HCT116 (cell line): ENCODE results near the gene WWOX. TPM values are rescaled to one million over a fixed set of nuclear protein-coding genes. Genes with fewer than 3 reads are reported as not detected.

Experiments used
- ATAC-seq: fragments of 200-7000 bp; cut with Tn5 transposase; 2 replicates; pipeline ENCODE4 v1.9.1; 2020; ENCODE audit warnings: mild to moderate bottlenecking, moderate library complexity
- BruUV-seq: library from RNA; stranded (reverse); fragments of 400-500 nt; replicated peaks from 2 replicates; lab custom pipeline; 2021; lab: Mats Ljungman, UMichigan
- CTCF ChIA-PET: fragments of 300-600 bp; sonication (Branson Sonifier 250); formaldehyde crosslinking; loops from one replicate; lab custom pipeline; 2021; ENCODE audit warnings: antibody characterized with exemption; lab: Charles Lee
- POLR2A ChIA-PET: fragments of 300-600, 350-600 bp; sonication (Branson Sonifier 250); formaldehyde crosslinking; loops from one replicate; lab custom pipeline; 2021; ENCODE audit warnings: antibody characterized with exemption; lab: Charles Lee
- RAD21 ChIA-PET, 2 experiments: fragments of 300-600 bp; sonication (Branson Sonifier 250); formaldehyde crosslinking; loops; one replicate each; lab custom pipeline; 2023; ENCODE audit warnings: low total read pairs in 2 of 2; ENCODE audit not compliant: uncharacterized antibody in 2 of 2, unreplicated experiment in 2 of 2, low non-redundant PET in 1 of 2; lab: Charles Lee
- DNase-seq: peaks from one replicate; pipeline ENCODE4 v3.0.0-alpha.2; 2010; ENCODE audit warnings: low read depth, low spot score
- H2AFZ ChIP-seq: fragments of 200-600 bp; shearing (Covaris generic), sonication (generic); 2 replicates; pipeline ENCODE4 v1.6.1; 2017; ENCODE audit warnings: low read depth, mixed run types, mixed read lengths, antibody characterized with exemption, low read length; ENCODE audit not compliant: poor library complexity, severe bottlenecking
- H3K27ac ChIP-seq: 2 replicates; pipeline ENCODE4 v1.5.1; 2012; ENCODE audit warnings: low read depth, low read length
- H3K27me3 ChIP-seq: fragments of 200-600 bp; sonication (generic); 2 replicates; pipeline ENCODE4 v1.6.1; 2016; ENCODE audit warnings: mixed run types, low read length, mixed read lengths; ENCODE audit not compliant: insufficient read depth
- H3K36me3 ChIP-seq, 2 experiments: fragments of 200-500 bp in 1 of 2; fragments of 200-600 bp in 1 of 2; sonication (Bioruptor generic) in 1 of 2; sonication (generic) in 1 of 2; 2 replicates each; pipeline versions ENCODE4 v1.5.1 to v1.6.1; 2014 to 2016; ENCODE audit warnings: low read length in 2 of 2, inconsistent platforms in 1 of 2, mixed read lengths in 1 of 2, mixed run types in 1 of 2; ENCODE audit not compliant: insufficient read depth in 2 of 2, control insufficient read depth in 1 of 2
- H3K4me1 ChIP-seq, 2 experiments: fragments of 200-600 bp in 1 of 2; sonication (generic) in 1 of 2; 2 replicates each; pipeline versions ENCODE4 v1.5.1 to v1.6.1; 2012 to 2017; ENCODE audit warnings: low read length in 2 of 2, inconsistent platforms in 1 of 2, mild to moderate bottlenecking in 1 of 2, mixed read lengths in 1 of 2, mixed run types in 1 of 2, moderate library complexity in 1 of 2; ENCODE audit not compliant: insufficient read depth in 2 of 2, control insufficient read depth in 1 of 2
- H3K4me2 ChIP-seq: fragments of 200-600 bp; sonication (generic); 2 replicates; pipeline ENCODE4 v1.6.1; 2017; ENCODE audit warnings: mixed run types, low read length, mixed read lengths
- H3K4me3 ChIP-seq, 2 experiments: fragments of 200-600 bp in 1 of 2; sonication (generic) in 1 of 2; replicated peaks in 1 of 2; 2 replicates each; pipeline ENCODE4 v1.5.1; 2011 to 2016; ENCODE audit warnings: low read length in 2 of 2, control low read depth in 1 of 2, low read depth in 1 of 2, mild to moderate bottlenecking in 1 of 2, mixed read lengths in 1 of 2, mixed run types in 1 of 2
- H3K79me2 ChIP-seq: fragments of 200-600 bp; sonication (generic); 2 replicates; pipeline ENCODE4 v1.6.1; 2017; ENCODE audit warnings: mild to moderate bottlenecking, mixed run types, low read length, moderate library complexity, mixed read lengths; ENCODE audit not compliant: insufficient read depth
- H3K9ac ChIP-seq: fragments of 200-600 bp; sonication (generic); 2 replicates; pipeline ENCODE4 v1.6.1; 2016; ENCODE audit warnings: low read length, mixed read lengths
- H3K9me2 ChIP-seq: fragments of 200-600 bp; sonication (generic), shearing (Covaris generic); 2 replicates; pipeline ENCODE4 v1.6.1; 2017; ENCODE audit warnings: mixed run types, mild to moderate bottlenecking, moderate library complexity; ENCODE audit not compliant: insufficient read depth
- H3K9me3 ChIP-seq, 2 experiments: fragments of 200-500 bp in 1 of 2; fragments of 200-600 bp in 1 of 2; sonication (Bioruptor generic) in 1 of 2; sonication (generic) in 1 of 2; 2 replicates each; pipeline ENCODE4 v1.6.1; 2014 to 2017; ENCODE audit warnings: low read length in 2 of 2, mixed read lengths in 2 of 2, inconsistent platforms in 1 of 2, low read depth in 1 of 2, mild to moderate bottlenecking in 1 of 2, mixed run types in 1 of 2, moderate library complexity in 1 of 2; ENCODE audit not compliant: control insufficient read depth in 1 of 2, insufficient read depth in 1 of 2
- H4K20me1 ChIP-seq: fragments of 200-600 bp; sonication (generic), shearing (Covaris generic); 2 replicates; pipeline ENCODE4 v1.6.1; 2017; ENCODE audit warnings: mixed run types, mild to moderate bottlenecking, moderate library complexity; ENCODE audit not compliant: insufficient read depth
- ATF3 ChIP-seq: IDR thresholded peaks from 2 replicates; pipeline ENCODE4 v1.6.1; 2012
- CBX3 ChIP-seq: IDR thresholded peaks from 2 replicates; pipeline ENCODE4 v1.6.1; 2012; ENCODE audit warnings: low read depth
- EGR1 ChIP-seq: IDR thresholded peaks from 2 replicates; pipeline ENCODE4 v1.6.1; 2012; ENCODE audit warnings: low read depth
- ELF1 ChIP-seq: IDR thresholded peaks from 2 replicates; pipeline ENCODE4 v1.6.1; 2012; ENCODE audit warnings: low read depth, borderline replicate concordance
- EZH2phosphoT487 ChIP-seq: fragments of 200-600 bp; IDR thresholded peaks from 2 replicates; pipeline ENCODE4 v1.6.1; 2018; ENCODE audit warnings: antibody characterized with exemption, borderline replicate concordance
- SRF ChIP-seq: IDR thresholded peaks from 2 replicates; pipeline ENCODE4 v1.6.1; 2012; ENCODE audit warnings: low read depth
- TCF7L2 ChIP-seq: IDR thresholded peaks from 2 replicates; pipeline ENCODE4 v1.7.0; 2011; ENCODE audit warnings: borderline replicate concordance, inconsistent platforms; ENCODE audit not compliant: insufficient read depth, insufficient read length; ENCODE audit errors: extremely low read depth
- ZFX ChIP-seq: fragments of 450-650 bp; IDR thresholded peaks from 2 replicates; pipeline ENCODE4 v1.6.1; 2017
- ZNF274 ChIP-seq: fragments of 200-500 bp; sonication (Bioruptor generic); IDR thresholded peaks from 2 replicates; pipeline ENCODE4 v1.6.1; 2014; ENCODE audit warnings: mild to moderate bottlenecking, low read depth, low read length, inconsistent platforms
- intact Hi-C: fragments of 100-400 bp; cut with micrococcal nuclease; formaldehyde crosslinking; loops from 2 replicates; pipeline ENCODE4 v1.10.0; 2022
- total RNA-seq: library from RNA; stranded (reverse); gene quantifications from one replicate; pipeline ENCODE4 v1.2.1, GENCODE V29; 2021; ENCODE audit not compliant: unreplicated experiment
- TF ChIP-seq, protein P1 (sequence below), 3 experiments: fragments of 200-600 bp in 1 of 3; sonication (generic) in 1 of 3; IDR thresholded peaks in 2 of 3; conservative IDR thresholded peaks in 1 of 3; 2 replicates each; pipeline ENCODE4 v1.5.1; 2012 to 2017; ENCODE audit warnings: low read depth in 2 of 3, low read length in 2 of 3, antibody characterized with exemption in 1 of 3, borderline replicate concordance in 1 of 3, control low read depth in 1 of 3, mild to moderate bottlenecking in 1 of 3, mixed read lengths in 1 of 3, mixed run types in 1 of 3, moderate library complexity in 1 of 3; ENCODE audit not compliant: insufficient read depth in 1 of 3
- TF ChIP-seq, protein P2 (sequence below): IDR thresholded peaks from 2 replicates; pipeline ENCODE4 v1.6.1; 2012

WWOX gene
- total RNA-seq, 1 experiment from 2014 or later, result 13.7 TPM

GRCh38 chr16:78198288-78198687 is 98.8 kb downstream of the WWOX start:
- intact Hi-C loops, result no loop called here
- POLR2A ChIA-PET, result no interaction called here
- RAD21 ChIA-PET, result no interaction called here

More at GRCh38 chr16:78198288-78198687, 98.8 kb downstream of the WWOX start:
- no TSS peak for BruUV-seq
- CTCF ChIA-PET, result no interaction called here
- Histone ChIP-seq H4K20me1 (no peaks in the 10 kb centered on the region), H2AFZ (no peak overlapping the region), H3K4me3 (no peak overlapping the region), H3K4me2 (no peak overlapping the region), H3K9me3 (no peaks in the 10 kb centered on the region), H3K9ac (no peak overlapping the region), H3K9me2 (no peaks in the 10 kb centered on the region), H3K79me2 (no peaks in the 10 kb centered on the region), H3K27ac (no peak overlapping the region), H3K27me3 (no peaks in the 10 kb centered on the region), H3K36me3 (no peaks in the 10 kb centered on the region), H3K4me1 (no peaks in the 10 kb centered on the region)
- ATAC-seq (no peak), DNase-seq (no peak)
- TF ChIP-seq EZH2phosphoT487 (no peak), EGR1 (no peak), ATF3 (no peak), ZNF274 (no peak), SRF (no peak), ZFX (no peak), CBX3 (no peak), ELF1 (no peak), TCF7L2 (no peak)
- TF ChIP-seq, protein P1, sequence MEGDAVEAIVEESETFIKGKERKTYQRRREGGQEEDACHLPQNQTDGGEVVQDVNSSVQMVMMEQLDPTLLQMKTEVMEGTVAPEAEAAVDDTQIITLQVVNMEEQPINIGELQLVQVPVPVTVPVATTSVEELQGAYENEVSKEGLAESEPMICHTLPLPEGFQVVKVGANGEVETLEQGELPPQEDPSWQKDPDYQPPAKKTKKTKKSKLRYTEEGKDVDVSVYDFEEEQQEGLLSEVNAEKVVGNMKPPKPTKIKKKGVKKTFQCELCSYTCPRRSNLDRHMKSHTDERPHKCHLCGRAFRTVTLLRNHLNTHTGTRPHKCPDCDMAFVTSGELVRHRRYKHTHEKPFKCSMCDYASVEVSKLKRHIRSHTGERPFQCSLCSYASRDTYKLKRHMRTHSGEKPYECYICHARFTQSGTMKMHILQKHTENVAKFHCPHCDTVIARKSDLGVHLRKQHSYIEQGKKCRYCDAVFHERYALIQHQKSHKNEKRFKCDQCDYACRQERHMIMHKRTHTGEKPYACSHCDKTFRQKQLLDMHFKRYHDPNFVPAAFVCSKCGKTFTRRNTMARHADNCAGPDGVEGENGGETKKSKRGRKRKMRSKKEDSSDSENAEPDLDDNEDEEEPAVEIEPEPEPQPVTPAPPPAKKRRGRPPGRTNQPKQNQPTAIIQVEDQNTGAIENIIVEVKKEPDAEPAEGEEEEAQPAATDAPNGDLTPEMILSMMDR (IDR thresholded peaks at IDR 0.05 in 2 of 3, conservative IDR thresholded peaks at IDR 0.05 in 1 of 3; ENCODE audit: borderline replicate concordance in 1 of 3, insufficient read depth in 1 of 3, low read depth in 2 of 3, low read length in 2 of 3), result no peak
- TF ChIP-seq, protein P2, sequence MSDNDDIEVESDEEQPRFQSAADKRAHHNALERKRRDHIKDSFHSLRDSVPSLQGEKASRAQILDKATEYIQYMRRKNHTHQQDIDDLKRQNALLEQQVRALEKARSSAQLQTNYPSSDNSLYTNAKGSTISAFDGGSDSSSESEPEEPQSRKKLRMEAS, result no peak
